Medulla oblongata (tissue), 1 donor: Measurements from ENCODE around the gene OSMR.

Experiments
- DNase-seq: peaks from one replicate; pipeline ENCODE4 v3.0.0-alpha.2; 2015; ENCODE audit errors: extremely low spot score

The OSMR gene

GRCh38 chr5:38845526-38846378 lies at the start of gene OSMR:
Gene OSMR, plus strand, starts transcription at chr5:38846012. Its CDS starts 23,033 bp downstream, at chr5:38869045.
- peak; percentile 49 for DNase-seq

GRCh38 chr5:38796742-38797108 lies 49.1 kb upstream of the OSMR start:
- no peak for DNase-seq

DNA sequence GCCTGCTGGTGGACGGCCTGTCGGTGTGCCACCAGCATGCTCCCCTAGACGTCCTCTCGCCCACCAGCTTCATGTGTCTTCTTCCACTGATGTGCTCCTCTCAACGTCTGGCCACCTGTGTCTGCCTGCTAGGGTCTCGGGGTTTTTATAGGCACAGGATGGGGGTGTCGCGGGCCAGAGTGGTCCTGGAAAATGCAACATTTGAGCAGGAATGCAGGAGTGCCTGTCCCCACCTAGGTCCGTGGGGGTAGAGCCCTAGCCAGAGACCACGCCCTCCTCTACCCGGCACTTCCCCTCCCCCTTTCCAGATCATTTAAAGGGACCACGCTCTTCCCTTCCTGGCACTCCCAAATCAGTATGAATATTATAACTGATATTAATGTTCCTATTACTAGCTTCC lies 48.0 kb upstream of the OSMR start:
- no peak for DNase-seq

DNA sequence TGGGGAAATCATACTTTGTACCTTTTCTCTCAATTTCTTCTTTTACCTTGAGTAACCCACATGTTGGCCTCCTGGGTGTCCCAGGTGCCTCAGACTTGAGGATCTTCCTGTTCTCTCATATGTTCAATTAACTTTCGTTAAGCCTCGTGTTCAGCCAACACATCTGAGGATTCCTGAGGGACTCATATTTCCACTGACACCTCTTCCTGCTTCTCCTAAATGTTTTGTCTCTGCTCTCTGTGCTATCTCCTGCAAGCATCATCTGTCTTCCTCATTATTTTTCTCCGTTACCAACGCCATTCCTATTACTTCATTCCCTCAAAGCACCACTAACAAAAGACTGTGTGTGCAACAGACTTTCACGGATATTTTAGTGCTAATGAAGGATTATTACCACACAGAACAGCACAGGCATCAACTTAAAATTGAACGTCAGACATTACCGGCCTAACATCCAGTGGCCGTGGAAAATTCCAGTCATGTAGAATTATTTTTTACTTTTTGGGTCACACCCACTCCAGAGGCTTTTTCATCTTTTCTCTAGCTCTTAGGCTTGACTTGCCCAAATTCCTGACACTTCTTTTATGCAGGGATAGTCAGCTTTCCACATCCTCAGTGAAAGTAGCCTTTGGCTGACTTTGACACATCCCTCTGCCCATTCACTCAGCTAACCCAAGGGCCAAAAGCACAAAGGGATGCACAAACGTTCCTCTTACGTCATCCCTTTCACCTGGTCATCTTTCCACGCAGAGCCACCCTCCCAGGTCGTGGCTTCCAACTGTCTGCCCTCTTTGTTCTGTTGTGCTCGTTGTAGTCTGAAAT lies 46.0 kb upstream of the OSMR start:
- no peak for DNase-seq

DNA sequence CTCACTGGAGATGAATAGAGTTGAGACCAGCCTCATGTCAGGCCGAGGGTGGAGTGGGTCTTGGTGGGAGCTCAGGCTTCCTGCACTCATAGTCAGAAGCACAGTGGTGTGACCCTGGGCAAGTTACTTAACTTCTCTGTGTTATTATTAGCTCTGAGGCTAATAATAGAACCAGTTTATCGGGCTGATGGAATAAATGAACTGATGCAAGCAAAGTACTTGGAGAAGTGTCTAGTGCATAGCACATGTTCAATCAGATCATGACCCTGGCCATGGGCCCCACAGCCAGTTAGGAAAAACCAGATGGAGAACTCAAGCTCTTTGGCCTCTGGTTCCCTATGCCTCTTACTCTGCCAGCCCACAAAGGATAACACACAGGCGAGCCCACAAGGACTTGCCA lies 45.3 kb upstream of the OSMR start:
- DNase-seq, result no peak

DNA sequence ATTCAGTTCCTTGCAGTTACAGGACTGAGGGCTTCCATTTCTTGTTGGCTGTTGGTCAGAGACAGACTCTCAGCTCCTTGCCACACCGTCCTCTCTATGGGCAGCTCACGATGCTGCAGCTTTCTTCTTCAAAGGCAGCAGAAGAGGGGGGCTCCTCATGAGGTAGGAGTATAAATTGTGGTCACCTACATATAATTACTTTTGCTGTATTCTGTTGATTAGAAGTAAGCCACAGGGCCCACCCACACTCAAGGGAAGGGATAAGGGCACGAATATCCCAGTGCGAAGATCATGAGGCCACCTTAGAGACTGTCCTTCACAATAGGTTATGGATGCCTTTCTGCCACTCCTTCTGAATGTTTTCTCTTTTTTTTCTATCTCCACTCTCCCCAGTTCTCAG lies 43.7 kb upstream of the OSMR start:
- no peak for DNase-seq

GRCh38 chr5:38803246-38803645 lies 42.6 kb upstream of the OSMR start:
- DNase-seq, result no peak

DNA sequence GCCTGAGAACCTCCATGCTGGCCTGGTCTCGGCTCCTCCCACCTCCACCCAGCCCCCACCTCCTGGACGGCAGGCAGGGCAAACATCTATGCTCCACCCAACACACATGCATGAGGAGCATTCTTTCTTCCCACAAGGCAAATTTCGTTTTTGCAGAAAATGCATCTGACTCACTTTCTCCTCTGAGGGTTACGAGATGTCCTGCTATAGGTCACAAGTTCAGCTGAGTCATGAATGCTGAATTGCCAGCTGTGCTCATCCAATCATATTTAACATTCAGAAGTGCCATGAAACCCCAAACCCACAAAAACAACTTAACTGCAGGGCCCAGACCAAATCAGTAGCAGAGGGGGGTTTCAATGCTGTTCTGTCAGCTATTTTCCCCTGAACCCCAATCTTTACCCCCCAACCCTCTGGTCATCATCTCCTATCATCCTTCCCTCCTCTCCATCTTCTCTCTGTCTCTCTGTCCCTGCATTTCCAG lies 39.0 kb upstream of the OSMR start:
- DNase-seq, result no peak

GRCh38 chr5:38807570-38808483 lies 38.0 kb upstream of the OSMR start:
- DNase-seq, result no peak

- no peak for DNase-seq
Observed at GRCh38 chr5:38808666-38809343, 37.0 kb upstream of the OSMR start.

DNA sequence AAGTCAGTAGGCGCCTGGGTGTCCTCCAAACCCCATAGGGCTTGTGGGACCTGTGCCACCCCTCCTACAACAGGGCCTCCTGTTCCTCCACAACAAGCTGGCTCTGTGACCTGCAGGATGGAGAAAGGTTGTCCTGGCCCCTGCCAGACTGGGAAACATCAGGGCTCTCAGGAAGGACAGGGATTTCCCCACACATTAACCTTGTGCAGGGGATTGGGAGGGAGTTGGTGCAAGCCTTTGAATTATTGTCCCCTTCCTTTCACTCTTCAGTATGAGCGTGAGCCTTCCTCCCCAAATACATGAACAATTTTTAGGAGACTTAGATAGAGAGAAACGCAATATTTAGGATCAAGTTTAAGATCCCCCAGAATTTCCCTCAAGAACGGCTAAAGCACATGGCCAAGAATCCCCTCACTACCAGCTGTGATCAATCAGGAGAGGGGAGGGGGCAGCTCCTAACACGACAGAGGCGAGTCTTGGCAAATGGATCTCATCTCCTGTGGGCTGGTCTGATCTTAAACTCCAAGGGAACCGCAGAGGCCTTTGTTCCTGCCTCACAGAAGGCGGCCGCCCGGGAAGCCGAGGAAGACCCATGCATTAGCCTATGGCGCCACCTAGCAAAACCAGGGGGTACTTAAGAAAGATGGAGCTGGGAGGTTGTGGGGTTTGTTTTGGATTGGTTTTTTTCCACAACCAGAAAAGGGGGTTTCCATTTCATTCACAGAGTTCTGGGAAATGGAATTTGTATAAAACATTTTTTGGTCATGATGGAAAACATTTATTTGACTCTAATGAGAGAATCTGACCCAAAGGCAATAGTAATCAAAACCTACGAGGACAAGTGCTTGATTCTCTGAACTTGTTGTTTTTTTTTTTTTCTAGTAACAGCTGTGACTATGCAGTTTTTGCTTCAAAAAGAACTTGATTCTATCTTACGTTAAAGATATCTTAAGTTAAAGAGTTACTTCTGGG lies 36.1 kb upstream of the OSMR start:
- DNase-seq, result peak; percentile 93

DNA sequence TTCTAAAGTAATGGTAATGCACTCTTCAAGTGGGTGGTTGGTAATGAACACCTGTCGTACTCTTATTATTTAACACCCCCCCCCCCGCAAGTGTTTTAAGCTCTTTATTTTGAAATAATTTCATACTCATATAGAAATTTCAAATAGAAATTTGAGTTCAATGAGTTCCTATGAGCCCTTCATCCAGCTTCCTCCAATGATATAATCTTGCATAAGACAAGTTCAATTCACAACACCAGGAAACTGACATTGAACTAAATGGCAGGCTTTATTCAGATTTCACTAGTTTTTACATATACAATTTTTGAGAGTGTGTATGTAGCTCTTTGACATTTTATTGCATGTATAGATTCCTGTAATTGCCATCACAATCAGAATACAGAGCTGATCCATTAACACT lies 30.9 kb upstream of the OSMR start:
- DNase-seq, result no peak

GRCh38 chr5:38816083-38817030 lies 29.5 kb upstream of the OSMR start:
- DNase-seq, result no peak

GRCh38 chr5:38821679-38822078 lies 24.1 kb upstream of the OSMR start:
- no peak for DNase-seq

GRCh38 chr5:38823503-38823902 lies 22.3 kb upstream of the OSMR start:
- DNase-seq, result no peak

- no peak for DNase-seq
Observed at GRCh38 chr5:38824821-38825220, 21.0 kb upstream of the OSMR start.

- DNase-seq, result no peak
Observed at GRCh38 chr5:38825494-38825893, 20.3 kb upstream of the OSMR start.

GRCh38 chr5:38827525-38827924 lies 18.3 kb upstream of the OSMR start:
- DNase-seq, result no peak

GRCh38 chr5:38830521-38831051 lies 15.2 kb upstream of the OSMR start:
- no peak for DNase-seq
